VCaP (cell line): ENCODE results near the gene DOCK3.
A peak's percentile ranks its signal among the peaks of the same experiment; 100 is the strongest.
"Not testable (repeated sequence)": the region's sequence is repeated elsewhere in the genome, so short reads cannot be mapped to it uniquely, and the experiment has no call there.

Experiments used
- H3K27ac ChIP-seq: fragments of 450-650 bp; 2 replicates; pipeline ENCODE4 v1.5.1; 2017
- TF ChIP-seq, protein P1 (sequence below): fragments of 450-650 bp; conservative IDR thresholded peaks from 2 replicates; pipeline ENCODE4 v1.5.1; 2017; ENCODE audit warnings: mild to moderate bottlenecking, moderate library complexity

The DOCK3 gene

DNA sequence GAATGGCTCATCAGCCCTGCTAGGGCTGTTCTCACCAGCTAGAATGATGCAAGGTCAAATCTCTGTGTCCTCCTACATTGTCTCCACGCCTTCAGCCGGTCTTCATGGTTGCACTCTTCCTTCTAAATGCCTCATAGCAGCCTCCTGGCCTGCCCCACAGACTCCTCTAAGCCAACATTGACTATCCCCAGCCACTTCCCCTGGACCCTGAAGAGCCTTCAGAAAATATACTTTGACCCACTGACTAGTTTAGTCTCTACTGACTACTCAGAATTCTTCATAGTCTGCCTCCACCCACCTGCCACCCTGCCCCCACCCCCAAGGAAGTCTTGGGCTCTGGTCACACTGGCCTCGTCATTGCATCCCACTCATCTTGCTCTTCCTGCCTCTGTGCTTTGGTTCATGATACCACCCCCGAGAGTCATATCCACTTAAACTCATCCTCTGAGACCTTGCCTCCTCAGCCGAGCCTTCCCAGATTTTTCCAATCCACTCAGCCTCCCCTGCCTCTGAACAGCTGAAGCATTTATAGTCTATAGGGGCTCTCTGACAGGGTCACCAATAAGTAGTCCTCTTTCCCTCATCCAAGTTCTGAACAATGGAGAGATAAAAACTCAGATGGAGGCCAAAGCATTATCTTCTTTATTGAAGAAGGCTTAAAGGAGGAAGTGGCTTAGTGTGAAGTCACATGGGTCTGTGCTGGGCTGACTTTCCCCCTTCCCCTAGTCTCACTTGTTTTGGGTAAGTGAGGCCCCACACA lies 9.5 kb upstream of the DOCK3 start:
- TF ChIP-seq, protein P1, sequence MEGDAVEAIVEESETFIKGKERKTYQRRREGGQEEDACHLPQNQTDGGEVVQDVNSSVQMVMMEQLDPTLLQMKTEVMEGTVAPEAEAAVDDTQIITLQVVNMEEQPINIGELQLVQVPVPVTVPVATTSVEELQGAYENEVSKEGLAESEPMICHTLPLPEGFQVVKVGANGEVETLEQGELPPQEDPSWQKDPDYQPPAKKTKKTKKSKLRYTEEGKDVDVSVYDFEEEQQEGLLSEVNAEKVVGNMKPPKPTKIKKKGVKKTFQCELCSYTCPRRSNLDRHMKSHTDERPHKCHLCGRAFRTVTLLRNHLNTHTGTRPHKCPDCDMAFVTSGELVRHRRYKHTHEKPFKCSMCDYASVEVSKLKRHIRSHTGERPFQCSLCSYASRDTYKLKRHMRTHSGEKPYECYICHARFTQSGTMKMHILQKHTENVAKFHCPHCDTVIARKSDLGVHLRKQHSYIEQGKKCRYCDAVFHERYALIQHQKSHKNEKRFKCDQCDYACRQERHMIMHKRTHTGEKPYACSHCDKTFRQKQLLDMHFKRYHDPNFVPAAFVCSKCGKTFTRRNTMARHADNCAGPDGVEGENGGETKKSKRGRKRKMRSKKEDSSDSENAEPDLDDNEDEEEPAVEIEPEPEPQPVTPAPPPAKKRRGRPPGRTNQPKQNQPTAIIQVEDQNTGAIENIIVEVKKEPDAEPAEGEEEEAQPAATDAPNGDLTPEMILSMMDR: no peak
- no peak overlapping the region for H3K27ac ChIP-seq

- not testable (repeated sequence) for H3K27ac ChIP-seq
Observed at GRCh38 chr3:50665841-50666115, 8.9 kb upstream of the DOCK3 start.

- TF ChIP-seq, protein P1: no peak
- H3K27ac ChIP-seq: no peak overlapping the region
Observed at GRCh38 chr3:50666837-50667236, 7.9 kb upstream of the DOCK3 start.

GRCh38 chr3:50671331-50671730 lies 3.4 kb upstream of the DOCK3 start:
- TF ChIP-seq, protein P1: no peak
- H3K27ac ChIP-seq: no peak overlapping the region

DNA sequence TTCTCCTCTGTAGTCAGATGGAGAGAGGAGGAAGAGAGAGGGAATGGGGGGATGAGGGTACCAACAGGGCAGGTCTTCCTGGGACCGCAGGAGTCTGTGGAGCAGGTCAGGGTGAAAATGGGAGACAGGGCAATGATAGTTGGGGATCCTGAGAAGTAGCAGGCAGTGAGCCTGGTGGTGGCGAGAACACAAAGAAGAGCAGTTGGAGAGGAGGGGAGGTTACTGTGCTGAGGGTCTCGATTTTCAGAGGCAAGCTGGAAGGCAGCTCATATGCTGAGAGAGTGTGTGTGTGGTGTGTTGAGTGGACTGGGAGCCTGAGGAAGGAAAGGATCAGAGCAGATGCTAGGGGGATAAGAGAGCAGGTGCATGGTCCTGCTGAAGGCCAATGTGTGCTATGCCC lies 2.1 kb upstream of the DOCK3 start:
- no peak overlapping the region for H3K27ac ChIP-seq
- TF ChIP-seq, protein P1: no peak

- H3K27ac ChIP-seq: no peak overlapping the region
- TF ChIP-seq, protein P1: no peak
Observed at GRCh38 chr3:50673931-50674330, 796 bp upstream of the DOCK3 start.

- H3K27ac ChIP-seq: peak overlapping the region; percentile 19; the same call in 1 of the 2 replicates
- TF ChIP-seq, protein P1: peak; percentile 78
Observed at GRCh38 chr3:50675179-50676030, 678 bp downstream of the DOCK3 start.
